ENCODE measurements around the gene TTC22.

DNA sequence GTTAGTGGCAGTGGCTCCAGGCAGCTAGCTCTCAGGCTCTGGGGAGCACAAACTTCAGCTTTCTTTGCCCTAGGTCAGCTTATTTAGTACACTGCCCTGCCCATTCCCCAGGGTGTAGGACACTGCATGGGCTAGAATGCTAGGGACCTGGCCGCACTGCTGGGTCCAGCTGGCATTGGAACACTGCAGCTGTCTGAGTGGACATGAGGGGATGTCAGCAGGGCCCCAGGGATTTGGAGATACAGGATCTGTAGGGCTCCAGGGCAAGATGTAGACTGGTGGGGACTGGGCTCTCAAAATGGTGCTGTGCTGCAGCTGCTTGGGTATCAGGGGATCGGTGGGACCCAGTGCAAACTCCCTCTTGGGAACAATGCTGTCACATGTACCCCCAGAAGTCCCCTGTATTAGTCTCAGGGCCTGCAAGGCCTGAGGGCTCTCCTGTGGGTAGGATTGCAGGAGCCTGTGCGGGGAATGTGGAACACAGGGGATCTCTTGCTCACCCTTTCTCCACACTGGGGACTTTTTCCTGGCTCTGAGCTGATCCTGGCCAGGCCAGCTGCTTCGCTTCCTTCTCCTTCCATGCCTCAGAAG, 25.2 kb upstream of the TTC22 start:
- TF ChIP-seq, protein P1, sequence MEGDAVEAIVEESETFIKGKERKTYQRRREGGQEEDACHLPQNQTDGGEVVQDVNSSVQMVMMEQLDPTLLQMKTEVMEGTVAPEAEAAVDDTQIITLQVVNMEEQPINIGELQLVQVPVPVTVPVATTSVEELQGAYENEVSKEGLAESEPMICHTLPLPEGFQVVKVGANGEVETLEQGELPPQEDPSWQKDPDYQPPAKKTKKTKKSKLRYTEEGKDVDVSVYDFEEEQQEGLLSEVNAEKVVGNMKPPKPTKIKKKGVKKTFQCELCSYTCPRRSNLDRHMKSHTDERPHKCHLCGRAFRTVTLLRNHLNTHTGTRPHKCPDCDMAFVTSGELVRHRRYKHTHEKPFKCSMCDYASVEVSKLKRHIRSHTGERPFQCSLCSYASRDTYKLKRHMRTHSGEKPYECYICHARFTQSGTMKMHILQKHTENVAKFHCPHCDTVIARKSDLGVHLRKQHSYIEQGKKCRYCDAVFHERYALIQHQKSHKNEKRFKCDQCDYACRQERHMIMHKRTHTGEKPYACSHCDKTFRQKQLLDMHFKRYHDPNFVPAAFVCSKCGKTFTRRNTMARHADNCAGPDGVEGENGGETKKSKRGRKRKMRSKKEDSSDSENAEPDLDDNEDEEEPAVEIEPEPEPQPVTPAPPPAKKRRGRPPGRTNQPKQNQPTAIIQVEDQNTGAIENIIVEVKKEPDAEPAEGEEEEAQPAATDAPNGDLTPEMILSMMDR (IDR thresholded peaks at IDR 0.05), result no peak
- no peak for TF ChIP-seq EZH2 (IDR thresholded peaks at IDR 0.05)

Measured in neural progenitor cell (in vitro differentiated cells).